Pancreas (tissue), 10 donors: ENCODE data around the gene G0S2. TPM values are rescaled to one million over a fixed set of nuclear protein-coding genes. Genes with fewer than 3 reads are reported as not detected.
A peak's percentile ranks its signal among the peaks of the same experiment; 100 is the strongest.

Experiments
- ATAC-seq, 4 donors: fragments of 200-7000 bp; cut with Tn5 transposase; one replicate each; pipeline versions ENCODE4 v1.8.0 to v1.9.1; 2020; ENCODE audit warnings: mild to moderate bottlenecking in 4 of 4, moderate library complexity in 4 of 4
- DNase-seq, 6 donors: peaks; one replicate each; pipeline ENCODE4 v3.0.0-alpha.2; 2020
- FAIRE-seq: peaks from 2 replicates; lab custom pipeline; 2012; peaks lifted over from hg19 to GRCh38; lab: Jason Lieb, UNC
- H3K27ac ChIP-seq, 4 donors: fragments of 200-600 bp; sonication (generic); 1 replicate in 3 of 4; 2 replicates in 1 of 4; pipeline versions ENCODE4 v1.5.0 to v1.8.0; 2020
- H3K27me3 ChIP-seq, 4 donors: fragments of 200-600 bp; one replicate each; pipeline ENCODE4 v1.8.0; 2021
- H3K36me3 ChIP-seq, 3 donors: fragments of 200-600 bp; sonication (generic) in 1 of 3; one replicate each; pipeline versions ENCODE4 v1.5.0 to v1.8.0; 2020 to 2021
- H3K4me1 ChIP-seq, 3 donors: fragments of 200-600 bp; one replicate each; pipeline ENCODE4 v1.8.0; 2021
- H3K4me3 ChIP-seq, 4 donors: fragments of 200-600 bp; sonication (generic) in 2 of 4; one replicate each; pipeline versions ENCODE4 v1.5.0 to v1.8.0; 2020 to 2021
- H3K9me3 ChIP-seq, 4 donors: fragments of 200-600 bp; one replicate each; pipeline ENCODE4 v1.8.0; 2021
- WGBS, 2 donors: extraction: QIAGEN DNeasy Blood & Tissue Kit; methylation state at CpG; one replicate each; pipeline ENCODE4 v1.1.7; 2013; 5-methylcytosine and 5-hydroxymethylcytosine counted together
- intact Hi-C, 3 donors: fragments of 100-400 bp; cut with DNase I; formaldehyde crosslinking; loops; one replicate each; pipeline versions ENCODE4 v1.11.1 to v1.14.2; 2022
- polyA plus RNA-seq, 2 donors: library from polyadenylated mRNA; stranded (reverse); fragments of 200-250 nt; gene quantifications; one replicate each; pipeline ENCODE4 v1.2.3, GENCODE V29; 2013
- total RNA-seq, 6 donors: library from RNA; stranded (reverse); fragmentation: NEBNext Ultra II Directional in 4 of 6; extraction: Animal tissue kit (Norgen Biotek cat#: 25700) in 4 of 6; gene quantifications; one replicate each; pipeline versions ENCODE4 v1.2.1 to v1.2.4, GENCODE V29; 2021 to 2023
- TF ChIP-seq, protein P1 (sequence below), 4 donors: fragments of 200-600 bp; sonication (generic) in 3 of 4; IDR thresholded peaks; one replicate each; pipeline versions ENCODE4 v1.5.0 to v1.8.0; 2021; ENCODE audit warnings: antibody characterized with exemption in 4 of 4
- donor health status: healthy with polysubstance abuse.
- donor health status: DM: no; HTN: no; CAD: no; lungs with moderate emphysema.
- donor health status: DM: no; HTN: no; CAD: no.
- donor health status: control.
- donor health status: control.
- donor health status: Bipolar disorder and iron deficiency.
- donor health status: DM: yes; HTN: yes; CAD: no.
- donor health status: DM: no; HTN: no; CAD: no.
- donor health status: DM: no; HTN: no; CAD: no.
- donor health status: DM: yes; HTN: yes; CAD: no.

G0S2 gene
- total and polyA plus RNA-seq, 8 donors: 2.9 to 69.8 (median 15.7) TPM

DNA sequence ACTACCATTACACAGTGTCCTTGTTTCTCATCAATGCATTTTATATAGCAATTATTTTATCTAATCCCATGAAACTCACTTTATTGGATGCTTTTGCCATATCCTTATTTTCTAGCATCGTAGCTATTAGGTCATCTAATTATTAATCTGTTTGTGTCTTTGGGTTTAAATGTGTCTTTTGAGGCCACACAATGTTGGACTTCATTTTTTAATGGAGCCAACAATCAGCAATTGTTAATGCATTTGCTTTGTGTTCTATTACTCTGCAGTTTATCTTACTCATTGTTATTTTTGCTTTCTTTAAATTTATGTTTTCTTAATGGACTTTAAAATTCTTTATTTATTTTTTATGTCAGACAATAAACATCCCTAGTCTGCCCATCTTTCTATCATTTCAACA is 27.6 kb downstream of the G0S2 start:
- Histone ChIP-seq H3K4me1 (no peaks in the 10 kb centered on the region), H3K4me3 (no peak overlapping the region), H3K27ac (no peak overlapping the region), H3K36me3 (no peaks in the 10 kb centered on the region), H3K27me3 (no peaks in the 10 kb centered on the region), H3K9me3 (no peaks in the 10 kb centered on the region)
- intact Hi-C loops: no loop called here
- ATAC-seq: no peak
- DNase-seq: no peak
- TF ChIP-seq, protein P1, sequence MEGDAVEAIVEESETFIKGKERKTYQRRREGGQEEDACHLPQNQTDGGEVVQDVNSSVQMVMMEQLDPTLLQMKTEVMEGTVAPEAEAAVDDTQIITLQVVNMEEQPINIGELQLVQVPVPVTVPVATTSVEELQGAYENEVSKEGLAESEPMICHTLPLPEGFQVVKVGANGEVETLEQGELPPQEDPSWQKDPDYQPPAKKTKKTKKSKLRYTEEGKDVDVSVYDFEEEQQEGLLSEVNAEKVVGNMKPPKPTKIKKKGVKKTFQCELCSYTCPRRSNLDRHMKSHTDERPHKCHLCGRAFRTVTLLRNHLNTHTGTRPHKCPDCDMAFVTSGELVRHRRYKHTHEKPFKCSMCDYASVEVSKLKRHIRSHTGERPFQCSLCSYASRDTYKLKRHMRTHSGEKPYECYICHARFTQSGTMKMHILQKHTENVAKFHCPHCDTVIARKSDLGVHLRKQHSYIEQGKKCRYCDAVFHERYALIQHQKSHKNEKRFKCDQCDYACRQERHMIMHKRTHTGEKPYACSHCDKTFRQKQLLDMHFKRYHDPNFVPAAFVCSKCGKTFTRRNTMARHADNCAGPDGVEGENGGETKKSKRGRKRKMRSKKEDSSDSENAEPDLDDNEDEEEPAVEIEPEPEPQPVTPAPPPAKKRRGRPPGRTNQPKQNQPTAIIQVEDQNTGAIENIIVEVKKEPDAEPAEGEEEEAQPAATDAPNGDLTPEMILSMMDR (IDR thresholded peaks at IDR 0.05): no peak
- FAIRE-seq: no peak
- WGBS, 2 donors: 51 to 53% methylated on average over 1 of the region's 1 CpG

DNA sequence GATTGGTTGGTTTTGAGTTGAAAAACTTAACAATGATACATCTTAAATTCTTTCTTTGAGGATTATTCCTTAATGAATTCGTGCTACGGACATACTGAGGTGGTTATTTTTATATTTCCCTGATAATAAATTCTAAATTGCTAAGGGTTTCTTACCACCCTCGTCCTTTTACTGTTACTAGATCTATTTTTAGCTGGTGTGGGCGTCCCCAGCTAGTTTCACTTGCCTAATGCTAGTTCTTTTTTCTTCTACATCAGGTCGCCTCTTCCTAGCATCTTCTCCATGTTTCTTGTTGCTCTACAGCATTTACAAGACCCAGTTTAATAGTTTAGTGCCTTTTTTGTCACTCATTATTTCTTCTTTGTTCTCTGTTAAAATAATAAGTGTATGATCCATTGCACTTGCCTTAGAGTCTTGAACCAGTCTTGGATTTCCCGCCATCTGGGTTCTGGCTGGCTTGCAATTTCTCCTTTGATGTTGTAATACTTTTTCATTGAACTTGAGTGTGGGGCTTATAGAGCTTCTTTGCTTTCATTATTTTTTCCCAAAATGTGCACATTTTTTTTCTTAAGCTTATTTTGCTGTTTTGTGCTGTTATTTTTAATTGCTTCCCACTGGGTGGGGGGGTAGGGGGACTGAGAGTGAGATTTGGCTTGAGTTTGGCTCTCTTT is 28.8 kb downstream of the G0S2 start:
- ATAC-seq (no peak), FAIRE-seq (no peak), DNase-seq (no peak)
- Histone ChIP-seq H3K4me3 (no peak overlapping the region), H3K4me1 (no peaks in the 10 kb centered on the region), H3K27ac (no peak overlapping the region), H3K9me3 (no peaks in the 10 kb centered on the region), H3K36me3 (no peaks in the 10 kb centered on the region), H3K27me3 (no peaks in the 10 kb centered on the region)
- intact Hi-C loops: no loop called here
- WGBS, 2 donors: 68 to 73% methylated on average over 6 of the region's 6 CpGs
- TF ChIP-seq, protein P1 (IDR thresholded peaks at IDR 0.05): no peak

DNA sequence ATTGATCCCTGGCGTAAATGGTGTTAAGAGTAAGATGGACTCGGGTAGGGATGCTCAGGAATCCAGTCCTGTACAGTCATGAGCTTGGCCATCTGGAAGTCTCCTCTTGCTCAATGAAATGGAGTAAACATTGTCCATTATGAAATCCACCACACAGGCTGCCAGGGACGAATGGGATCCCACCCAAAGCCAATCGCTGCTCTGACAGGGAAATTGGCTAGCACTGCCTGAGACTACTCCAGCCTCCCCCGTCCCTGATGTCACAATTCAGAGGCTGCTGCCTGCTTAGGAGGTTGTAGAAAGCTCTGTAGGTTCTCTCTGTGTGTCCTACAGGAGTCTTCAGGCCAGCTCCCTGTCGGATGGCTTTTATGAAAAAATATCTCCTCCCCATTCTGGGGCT is 29.4 kb downstream of the G0S2 start, which contains the start of gene HSD11B1:
TSS of gene HSD11B1 (plus strand) at position 263 of the 400 bp plus-strand sequence. CDS start at position 360, 97 bp downstream.
- Histone ChIP-seq H3K27ac (no peak within 1 kb of the TSS), H3K27me3 (no peaks in the 10 kb centered on the region), H3K36me3 (no peaks in the 10 kb centered on the region), H3K9me3 (no peaks in the 10 kb centered on the region), H3K4me3 (no peak within 1 kb of the TSS), H3K4me1 (no peaks in the 10 kb centered on the region)
- DNase-seq (peak in 4 of 6 donors; percentile 17 to 36 (median 24)), FAIRE-seq (no peak), ATAC-seq (peak; percentile 24 to 87 (median 66))
- TF ChIP-seq, protein P1 (IDR thresholded peaks at IDR 0.05): no peak
- intact Hi-C loops: no loop called here
- WGBS, 2 donors: 66 to 76% methylated on average over 6 of the region's 6 CpGs

DNA sequence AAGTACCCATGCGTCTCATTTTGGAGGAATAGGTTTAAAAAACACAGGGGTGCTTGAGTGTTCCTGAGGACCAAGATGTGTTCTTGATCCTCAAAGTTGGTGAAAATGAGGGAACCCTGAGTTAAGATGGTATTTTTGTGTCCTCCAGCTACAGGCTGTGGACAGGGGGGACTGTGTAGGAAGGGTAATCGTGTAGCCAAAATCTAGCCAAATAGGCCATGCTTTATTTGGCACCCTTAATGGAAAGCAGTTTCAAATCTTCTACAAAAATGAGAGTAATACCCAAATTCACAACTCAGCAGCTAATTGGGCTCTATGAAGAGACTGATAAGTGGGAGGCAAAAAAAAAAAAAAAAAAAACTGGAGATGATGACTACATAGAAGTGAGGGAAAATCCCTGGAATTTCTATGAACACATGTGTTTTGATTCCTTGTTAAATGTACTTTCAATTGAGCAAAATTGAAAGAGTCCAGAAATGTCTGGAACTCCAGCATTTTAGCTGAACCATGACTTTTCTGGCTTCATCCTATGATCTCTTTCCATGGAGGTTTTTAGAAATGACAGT is 29.9 kb downstream of the G0S2 start:
- Histone ChIP-seq H3K27ac (no peak overlapping the region), H3K36me3 (no peaks in the 10 kb centered on the region), H3K9me3 (no peaks in the 10 kb centered on the region), H3K27me3 (no peaks in the 10 kb centered on the region), H3K4me1 (no peaks in the 10 kb centered on the region), H3K4me3 (no peak overlapping the region)
- WGBS, 2 donors: 72 to 82% methylated on average over 2 of the region's 2 CpGs
- DNase-seq: no peak
- peak in 2 of 4 donors; percentile 44 to 46 for ATAC-seq
- TF ChIP-seq, protein P1 (IDR thresholded peaks at IDR 0.05): no peak
- intact Hi-C loops: no loop called here
- FAIRE-seq: no peak

DNA sequence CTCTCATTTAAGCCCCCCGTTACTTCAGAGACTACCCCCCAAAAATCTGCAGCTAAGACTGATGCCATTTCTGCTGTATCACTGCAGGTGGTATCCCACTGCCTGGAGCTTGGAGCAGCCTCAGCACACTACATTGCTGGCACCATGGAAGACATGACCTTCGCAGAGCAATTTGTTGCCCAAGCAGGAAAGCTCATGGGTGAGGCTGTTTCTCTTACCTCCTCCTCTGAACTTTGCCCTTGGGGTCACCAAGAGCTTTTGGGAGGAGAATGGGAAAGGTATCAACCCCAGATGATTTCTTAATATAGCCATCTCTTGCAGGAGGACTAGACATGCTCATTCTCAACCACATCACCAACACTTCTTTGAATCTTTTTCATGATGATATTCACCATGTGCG is 31.4 kb downstream of the G0S2 start:
- no peaks in the 10 kb centered on the region for H3K27me3 ChIP-seq
- TF ChIP-seq, protein P1 (IDR thresholded peaks at IDR 0.05): no peak
- FAIRE-seq (no peak), ATAC-seq (no peak), DNase-seq (no peak)
- no peaks in the 10 kb centered on the region for H3K36me3 ChIP-seq
- H3K27ac ChIP-seq: no peak overlapping the region
- no peaks in the 10 kb centered on the region for H3K4me1 ChIP-seq
- no peak overlapping the region for H3K4me3 ChIP-seq
- WGBS, 2 donors: 88 to 93% methylated on average over 3 of the region's 3 CpGs
- intact Hi-C loops: no loop called here
- H3K9me3 ChIP-seq: no peaks in the 10 kb centered on the region
